Right atrium auricular region (tissue), 2 donors: Measurements from ENCODE around the gene RASAL2. TPM values are rescaled to one million over a fixed set of nuclear protein-coding genes. Genes with fewer than 3 reads are reported as not detected.

Experiments used
- DNase-seq: peaks from one replicate; pipeline ENCODE4 v3.0.0-alpha.2; 2019; ENCODE audit warnings: low spot score
- H3K27ac ChIP-seq, 2 donors: fragments of 200-600 bp; sonication (generic); 1 replicate in 1 of 2; 2 replicates in 1 of 2; pipeline ENCODE4 v1.5.1; 2016 to 2019
- H3K27me3 ChIP-seq, 2 donors: fragments of 200-600 bp; sonication (generic); one replicate each; pipeline versions ENCODE4 v1.5.1 to v1.6.0; 2017 to 2019
- H3K36me3 ChIP-seq: fragments of 200-600 bp; sonication (generic); one replicate; pipeline ENCODE4 v1.5.1; 2016
- H3K4me1 ChIP-seq, 2 donors: fragments of 200-600 bp; sonication (generic); one replicate each; pipeline versions ENCODE4 v1.5.1 to v1.6.0; 2017 to 2019
- H3K4me3 ChIP-seq, 2 donors: fragments of 200-600 bp; sonication (generic); 1 replicate in 1 of 2; 2 replicates in 1 of 2; pipeline ENCODE4 v1.5.1; 2017 to 2019; ENCODE audit warnings: mild to moderate bottlenecking in 1 of 2, moderate library complexity in 1 of 2
- H3K9me3 ChIP-seq, 2 donors: fragments of 200-600 bp; sonication (generic); one replicate each; pipeline ENCODE4 v1.5.1; 2019
- CTCF ChIP-seq, 2 donors: fragments of 200-600 bp; sonication (generic); IDR thresholded peaks; one replicate each; pipeline ENCODE4 v1.5.1; 2019; ENCODE audit warnings: antibody characterized with exemption in 2 of 2
- total RNA-seq, 2 donors: library from RNA; depleted of rRNA; stranded (reverse); fragments of >200 nt; gene quantifications; one replicate each; pipeline ENCODE4 v1.1.0, GENCODE V29; 2016

RASAL2 gene
- total RNA-seq, 2 donors from 2014 or later = 34.1 to 44.7 TPM

GRCh38 chr1:178209935-178210334 lies 116.0 kb downstream of the RASAL2 start:
- no peaks in the 10 kb centered on the region for H3K27me3 ChIP-seq
- no peak overlapping the region for H3K4me3 ChIP-seq
- TF ChIP-seq CTCF (IDR thresholded peaks at IDR 0.05) = no peak
- H3K9me3 ChIP-seq = peaks cover 7 to 36% of the 10 kb centered on the region in 2 donors
- no peaks in the 10 kb centered on the region for H3K4me1 ChIP-seq
- DNase-seq = no peak
- no peaks in the 10 kb centered on the region for H3K36me3 ChIP-seq
- H3K27ac ChIP-seq = no peak overlapping the region

DNA sequence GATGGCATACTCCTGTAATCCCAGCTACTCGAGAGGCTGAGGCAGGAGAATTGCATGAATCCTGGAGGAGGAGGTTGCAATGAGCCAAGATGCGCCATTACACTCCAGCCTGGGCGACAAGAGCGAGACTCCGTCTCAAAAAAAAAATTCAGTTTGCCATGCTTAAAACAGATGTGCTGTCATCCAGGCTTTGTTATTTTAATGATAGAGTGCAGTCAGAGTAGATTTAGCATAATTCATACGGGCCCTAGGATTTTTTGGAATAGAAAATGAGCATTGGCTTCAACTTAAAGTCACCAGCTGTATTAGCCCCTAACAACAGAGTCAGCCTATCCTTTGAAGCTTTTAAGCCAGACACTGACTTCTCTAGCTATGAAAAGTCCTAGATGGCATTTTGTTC lies 124.6 kb downstream of the RASAL2 start:
- Histone ChIP-seq H3K4me3 (no peak overlapping the region), H3K4me1 (no peaks in the 10 kb centered on the region), H3K27me3 (no peaks in the 10 kb centered on the region), H3K27ac (no peak overlapping the region), H3K9me3 (no peaks in the 10 kb centered on the region), H3K36me3 (no peaks in the 10 kb centered on the region)
- TF ChIP-seq CTCF (IDR thresholded peaks at IDR 0.05) = no peak
- DNase-seq = no peak

- Histone ChIP-seq H3K27me3 (no peaks in the 10 kb centered on the region), H3K4me3 (no peak overlapping the region), H3K27ac (no peak overlapping the region), H3K4me1 (no peaks in the 10 kb centered on the region), H3K9me3 (no peaks in the 10 kb centered on the region), H3K36me3 (no peaks in the 10 kb centered on the region)
- TF ChIP-seq CTCF (IDR thresholded peaks at IDR 0.05) = no peak
- no peak for DNase-seq
These were observed 126.2 kb downstream of the RASAL2 start for GRCh38 chr1:178220094-178220493.

GRCh38 chr1:178223289-178223688 lies 129.4 kb downstream of the RASAL2 start:
- no peak for DNase-seq

GRCh38 chr1:178224358-178224757 lies 130.5 kb downstream of the RASAL2 start:
- no peak for TF ChIP-seq CTCF (IDR thresholded peaks at IDR 0.05)
- H3K4me1 ChIP-seq = no peaks in the 10 kb centered on the region
- no peak overlapping the region for H3K4me3 ChIP-seq
- no peak for DNase-seq
- no peaks in the 10 kb centered on the region for H3K36me3 ChIP-seq
- H3K27me3 ChIP-seq = no peaks in the 10 kb centered on the region
- no peaks in the 10 kb centered on the region for H3K9me3 ChIP-seq
- no peak overlapping the region for H3K27ac ChIP-seq

More at GRCh38 chr1:178223289-178223688, 129.4 kb downstream of the RASAL2 start:
- H3K36me3 ChIP-seq = no peaks in the 10 kb centered on the region
- no peaks in the 10 kb centered on the region for H3K9me3 ChIP-seq
- H3K4me1 ChIP-seq = no peaks in the 10 kb centered on the region
- H3K4me3 ChIP-seq = no peak overlapping the region
- no peak for TF ChIP-seq CTCF (IDR thresholded peaks at IDR 0.05)
- H3K27me3 ChIP-seq = no peaks in the 10 kb centered on the region
- H3K27ac ChIP-seq = no peak overlapping the region

GRCh38 chr1:178230881-178231409 lies 137.0 kb downstream of the RASAL2 start:
- Histone ChIP-seq H3K9me3 (no peaks in the 10 kb centered on the region), H3K27ac (no peak overlapping the region), H3K27me3 (no peaks in the 10 kb centered on the region), H3K4me1 (no peaks in the 10 kb centered on the region), H3K4me3 (no peak overlapping the region), H3K36me3 (no peaks in the 10 kb centered on the region)
- TF ChIP-seq CTCF (IDR thresholded peaks at IDR 0.05) = no peak
- no peak for DNase-seq
